Ovary (tissue), 9 donors: ENCODE data around the gene NPW. TPM values are rescaled to one million over a fixed set of nuclear protein-coding genes. Genes with fewer than 3 reads are reported as not detected.
A peak's percentile ranks its signal among the peaks of the same experiment; 100 is the strongest.

Source experiments
- DNase-seq, 5 donors: peaks; one replicate each; pipeline ENCODE4 v3.0.0-alpha.2; 2019 to 2020
- H3K27ac ChIP-seq, 2 donors: fragments of 200-600 bp; one replicate each; pipeline versions ENCODE4 v1.5.1 to v1.8.0; 2019 to 2022
- H3K27me3 ChIP-seq: fragments of 200-600 bp; one replicate; pipeline ENCODE4 v1.8.0; 2022
- H3K36me3 ChIP-seq: fragments of 200-600 bp; sonication (generic); one replicate; pipeline ENCODE4 v1.5.1; 2019
- H3K4me1 ChIP-seq: one replicate; pipeline ENCODE4 v1.8.1; 2013; ENCODE audit warnings: mild to moderate bottlenecking, moderate library complexity; ENCODE audit not compliant: insufficient read depth
- H3K4me3 ChIP-seq: fragments of 200-600 bp; sonication (generic); one replicate; pipeline ENCODE4 v1.5.1; 2017
- H3K9me3 ChIP-seq, 2 donors: fragments of 200-600 bp in 1 of 2; sonication (generic) in 1 of 2; one replicate each; pipeline versions ENCODE4 v1.5.1 to v1.8.1; 2013 to 2019; ENCODE audit warnings: mild to moderate bottlenecking in 1 of 2, moderate library complexity in 1 of 2
- EP300 ChIP-seq: sonication (generic); formaldehyde crosslinking; IDR thresholded peaks from one replicate; pipeline ENCODE4 v1.6.1; 2017; ENCODE audit warnings: antibody characterized with exemption
- POLR2A ChIP-seq: fragments of 450-650 bp; IDR thresholded peaks from one replicate; pipeline ENCODE4 v1.6.1; 2017; ENCODE audit warnings: antibody characterized with exemption, mild to moderate bottlenecking, moderate library complexity
- WGBS, 3 donors: extraction: QIAGEN DNeasy Blood & Tissue Kit in 1 of 3; methylation state at CpG; one replicate each; pipeline versions ENCODE4 v1.1.5 to v1.1.7; 2013 to 2017; 5-methylcytosine and 5-hydroxymethylcytosine counted together
- intact Hi-C, 4 donors: fragments of 100-400 bp; cut with DNase I; formaldehyde crosslinking; loops; one replicate each; pipeline versions ENCODE4 v1.11.0 to v1.15.1; 2022 to 2023
- polyA plus RNA-seq, 2 donors: library from polyadenylated mRNA; stranded (reverse); fragments of 200-250 nt in 1 of 2; fragments of 350-450 nt in 1 of 2; fragmentation: Illumina TruSeq in 1 of 2; extraction: RNeasy Lipid Tissue Mini Kit (QIAGEN cat#74804) in 1 of 2; gene quantifications; one replicate each; pipeline ENCODE4 v1.2.3, GENCODE V29; 2013 to 2014
- total RNA-seq, 7 donors: library from RNA; depleted of rRNA in 2 of 7; stranded (reverse); fragments of >200 nt in 2 of 7; fragmentation: NEBNext Ultra II Directional in 3 of 7; extraction: Animal tissue kit (Norgen Biotek cat#: 25700) in 3 of 7; gene quantifications; one replicate each; pipeline versions ENCODE4 v1.1.0 to v1.2.4, GENCODE V29; 2016 to 2023
- TF ChIP-seq, protein P1 (sequence below), 3 donors: fragments of 450-650 bp in 2 of 3; fragments of 200-600 bp in 1 of 3; IDR thresholded peaks; one replicate each; pipeline versions ENCODE4 v1.5.1 to v1.8.0; 2016 to 2022; ENCODE audit warnings: antibody characterized with exemption in 3 of 3, mild to moderate bottlenecking in 1 of 3
- donor health status: DM: no; HTN: no; CAD: no; lungs with moderate emphysema.
- donor health status: DM: no; HTN: no; CAD: no.
- donor health status: Bipolar disorder and iron deficiency.
- donor health status: DM: yes; HTN: yes; CAD: no.
- donor health status: DM: no; HTN: no; CAD: no.
- donor health status: DM: yes; HTN: yes; CAD: no.

NPW gene
- total and polyA plus RNA-seq, 9 donors, result 0.17 to 1.1 (median 0.62) TPM; not detected in 5

DNA sequence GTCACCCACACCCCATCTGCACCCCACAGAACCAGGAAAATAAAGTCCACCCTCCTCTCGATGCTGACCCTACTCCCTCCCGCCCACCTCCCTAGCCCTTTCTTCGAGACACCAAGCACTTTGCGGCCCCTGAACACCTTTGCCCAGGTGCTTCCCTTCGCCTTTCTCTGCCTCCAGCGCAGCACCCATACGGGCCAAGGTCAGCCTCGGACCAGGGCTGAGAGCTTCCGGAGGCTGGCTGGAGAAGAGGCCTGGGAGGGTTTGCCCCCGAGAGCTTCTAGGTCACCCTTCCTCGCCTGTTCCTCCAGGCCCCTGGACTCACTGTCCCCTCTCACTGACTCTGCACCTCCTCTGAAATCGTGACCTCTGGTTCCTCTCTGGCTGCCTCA, 4.4 kb downstream of the NPW start:
- DNase-seq, result no peak
- Histone ChIP-seq H3K4me3 (no peak overlapping the region), H3K4me1 (peaks cover 21% of the 10 kb centered on the region), H3K36me3 (no peaks in the 10 kb centered on the region), H3K27ac (no peak overlapping the region), H3K9me3 (no peaks in the 10 kb centered on the region), H3K27me3 (no peaks in the 10 kb centered on the region)
- WGBS, 3 donors, result 84 to 92% (median 89%) methylated on average over 12 of the region's 12 CpGs
- TF ChIP-seq POLR2A (no peak), EP300 (no peak)
- TF ChIP-seq, protein P1, sequence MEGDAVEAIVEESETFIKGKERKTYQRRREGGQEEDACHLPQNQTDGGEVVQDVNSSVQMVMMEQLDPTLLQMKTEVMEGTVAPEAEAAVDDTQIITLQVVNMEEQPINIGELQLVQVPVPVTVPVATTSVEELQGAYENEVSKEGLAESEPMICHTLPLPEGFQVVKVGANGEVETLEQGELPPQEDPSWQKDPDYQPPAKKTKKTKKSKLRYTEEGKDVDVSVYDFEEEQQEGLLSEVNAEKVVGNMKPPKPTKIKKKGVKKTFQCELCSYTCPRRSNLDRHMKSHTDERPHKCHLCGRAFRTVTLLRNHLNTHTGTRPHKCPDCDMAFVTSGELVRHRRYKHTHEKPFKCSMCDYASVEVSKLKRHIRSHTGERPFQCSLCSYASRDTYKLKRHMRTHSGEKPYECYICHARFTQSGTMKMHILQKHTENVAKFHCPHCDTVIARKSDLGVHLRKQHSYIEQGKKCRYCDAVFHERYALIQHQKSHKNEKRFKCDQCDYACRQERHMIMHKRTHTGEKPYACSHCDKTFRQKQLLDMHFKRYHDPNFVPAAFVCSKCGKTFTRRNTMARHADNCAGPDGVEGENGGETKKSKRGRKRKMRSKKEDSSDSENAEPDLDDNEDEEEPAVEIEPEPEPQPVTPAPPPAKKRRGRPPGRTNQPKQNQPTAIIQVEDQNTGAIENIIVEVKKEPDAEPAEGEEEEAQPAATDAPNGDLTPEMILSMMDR (IDR thresholded peaks at IDR 0.05), result no peak
- intact Hi-C loops, result loop anchor here in 1 of 4 donors (5.0 kb wide), 1 partner anchor 118 kb away; no protein-coding TSS in a partner anchor

DNA sequence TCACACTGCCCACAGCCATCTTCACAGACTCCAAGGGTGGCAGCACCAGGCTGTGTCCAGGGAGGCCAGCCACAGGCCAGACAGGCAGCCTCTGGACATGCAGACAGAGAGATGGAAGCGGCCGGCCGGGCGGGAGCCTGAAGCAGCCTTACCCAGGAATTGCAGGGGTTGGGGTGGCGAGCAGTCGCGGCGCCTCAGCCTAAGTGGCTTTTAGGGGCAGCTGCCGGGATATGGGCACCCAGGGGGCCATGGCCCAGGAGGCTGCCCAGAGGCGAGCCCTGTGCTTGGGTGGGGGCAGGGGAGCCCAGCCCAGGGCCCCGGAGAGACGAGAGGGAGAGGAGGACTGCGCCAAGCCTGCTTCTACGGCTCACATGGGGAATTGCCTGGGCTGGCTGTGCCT, 5.7 kb downstream of the NPW start:
- TF ChIP-seq POLR2A (no peak), EP300 (no peak)
- TF ChIP-seq, protein P1 (IDR thresholded peaks at IDR 0.05), result no peak
- intact Hi-C loops, result loop anchor here in 1 of 4 donors (5.0 kb wide), 1 partner anchor 127 kb away; no protein-coding TSS in a partner anchor
- H3K9me3 ChIP-seq, result no peaks in the 10 kb centered on the region
- H3K4me3 ChIP-seq, result no peak overlapping the region
- peaks cover 19% of the 10 kb centered on the region for H3K4me1 ChIP-seq
- H3K36me3 ChIP-seq, result no peaks in the 10 kb centered on the region
- H3K27ac ChIP-seq, result no peak overlapping the region
- no peaks in the 10 kb centered on the region for H3K27me3 ChIP-seq
- WGBS, 3 donors, result 90 to 96% (median 93%) methylated on average over 14 of the region's 14 CpGs
- no peak for DNase-seq

DNA sequence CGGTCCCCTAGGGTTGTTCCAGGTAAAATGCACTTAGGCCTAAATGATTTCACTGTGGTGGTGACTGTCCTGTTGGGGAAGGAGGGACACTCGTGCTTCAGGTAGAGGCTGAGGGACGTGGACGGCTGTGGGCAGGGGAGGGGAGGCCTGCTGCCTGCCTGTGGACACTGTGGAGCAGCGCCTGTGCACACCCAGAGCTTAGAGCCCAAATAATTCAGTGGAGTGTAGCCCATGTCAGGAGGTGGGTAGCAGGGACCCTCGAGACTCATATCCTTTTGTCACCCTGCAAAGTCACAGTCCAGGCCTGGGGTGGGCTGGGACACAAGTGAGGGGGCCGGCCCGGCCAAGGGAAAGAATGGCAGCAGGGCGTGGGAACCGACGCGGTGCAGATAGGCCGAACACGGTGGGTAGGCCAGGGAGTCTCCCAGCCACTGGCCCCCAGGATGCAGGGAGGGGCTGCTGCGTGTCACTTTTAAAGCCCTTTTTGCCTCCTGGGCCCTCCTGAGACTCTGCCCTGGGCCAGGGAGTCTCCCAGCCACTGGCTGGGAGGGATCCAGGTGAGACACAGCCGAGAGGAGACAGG, 6.4 kb downstream of the NPW start:
- intact Hi-C loops, result loop anchor here in 1 of 4 donors (5.0 kb wide), 1 partner anchor 126 kb away; no protein-coding TSS in a partner anchor
- H3K27me3 ChIP-seq, result no peaks in the 10 kb centered on the region
- no peaks in the 10 kb centered on the region for H3K9me3 ChIP-seq
- TF ChIP-seq POLR2A, result no peak
- TF ChIP-seq, protein P1 (IDR thresholded peaks at IDR 0.05), result no peak
- TF ChIP-seq EP300, result no peak
- no peak overlapping the region for H3K4me3 ChIP-seq
- no peak for DNase-seq
- 77 to 84% (median 81%) methylated on average over 16 of the region's 16 CpGs for WGBS, 3 donors
- no peaks in the 10 kb centered on the region for H3K36me3 ChIP-seq
- H3K4me1 ChIP-seq, result peaks cover 18% of the 10 kb centered on the region
- H3K27ac ChIP-seq, result no peak overlapping the region

DNA sequence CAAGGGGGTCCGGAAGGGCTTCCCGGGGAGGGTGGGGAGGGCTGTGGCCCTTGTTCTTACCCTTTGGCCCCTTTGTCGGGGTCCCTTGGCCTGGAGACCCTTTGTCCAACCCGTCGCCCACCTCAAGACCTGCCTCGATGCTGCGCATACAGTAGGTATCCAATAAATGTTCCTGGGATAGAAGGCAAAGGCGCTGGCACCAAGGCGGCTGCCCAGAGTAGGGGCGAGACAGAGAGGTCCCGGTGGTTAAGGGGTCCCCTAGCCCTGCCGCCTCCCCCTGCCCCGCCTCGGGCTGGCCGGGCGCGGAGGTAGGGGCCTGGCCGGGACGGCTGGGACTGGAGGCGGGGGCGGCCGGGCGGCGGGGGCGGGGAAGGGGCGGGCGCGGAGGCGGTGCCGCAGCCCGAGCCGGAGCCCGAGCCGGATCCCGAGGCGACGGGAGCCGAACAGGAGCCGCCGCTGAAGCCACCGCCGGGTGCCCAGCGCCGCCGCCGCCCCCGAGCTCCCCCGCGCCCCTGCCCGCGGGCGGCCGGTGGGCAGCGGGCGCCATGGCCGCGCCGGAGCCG, 7.0 kb downstream of the NPW start, which contains the start of gene NHERF2:
TSS of gene NHERF2 (plus strand) at position 442 of the 563 bp plus-strand sequence. CDS start at position 546, 104 bp downstream.
- H3K9me3 ChIP-seq, result no peaks in the 10 kb centered on the region
- peak within 1 kb of the TSS; percentile 52 for H3K4me3 ChIP-seq
- H3K36me3 ChIP-seq, result no peaks in the 10 kb centered on the region
- no peaks in the 10 kb centered on the region for H3K27me3 ChIP-seq
- intact Hi-C loops, result loop anchor here in 1 of 4 donors (5.0 kb wide), 1 partner anchor 126 kb away; no protein-coding TSS in a partner anchor
- 6 to 28% (median 10%) methylated on average over 14 to 53 of the region's 59 CpGs for WGBS, 3 donors
- TF ChIP-seq, protein P1 (IDR thresholded peaks at IDR 0.05), result no peak
- no peak for TF ChIP-seq POLR2A
- TF ChIP-seq EP300, result no peak
- peak in 2 of 5 donors; percentile 54 to 61 for DNase-seq
- H3K27ac ChIP-seq, result peak within 1 kb of the TSS; percentile 26 to 61
- peaks cover 18% of the 10 kb centered on the region for H3K4me1 ChIP-seq
